ENCODE data around the gene SF3A1. TPM values are rescaled to one million over a fixed set of nuclear protein-coding genes. Genes with fewer than 3 reads are reported as not detected.

The SF3A1 gene
- total and polyA plus RNA-seq, 2 of the 13 experiments (the other 11 are each of a cell fraction or from before 2014, with no cell fraction given), result 10.0 to 22.0 TPM

- TF ChIP-seq ZBTB40 (IDR thresholded peaks at IDR 0.05) (no peak), ZBTB40 (CRISPR knock-in tag; IDR thresholded peaks at IDR 0.05) (no peak)
Observed at GRCh38 chr22:30294830-30295229, 61.9 kb downstream of the SF3A1 start (continued).

- 93% methylated on average over 5 of the region's 9 CpGs for WGBS (ENCODE audit: low lambda C conversion rate)
- Histone ChIP-seq H2AFZ (ENCODE audit: low read length) (no peak overlapping the region), H3K4me3 (replicated peaks in 1 of 3; ENCODE audit: insufficient read depth in 1 of 3, low read depth in 2 of 3, low read length in 3 of 3) (no peak overlapping the region), H3K27me3 (ENCODE audit: control insufficient read depth in 1 of 2, insufficient read depth in 2 of 2, low read length in 2 of 2) (no peaks in the 10 kb centered on the region), H3K4me1 (ENCODE audit: insufficient read depth, low read length) (peaks cover 18% of the 10 kb centered on the region), H3K27ac (ENCODE audit: extremely low read length, insufficient read depth, low read length) (no peak overlapping the region), H3K79me2 (ENCODE audit: insufficient read depth, low read length) (no peaks in the 10 kb centered on the region), H3K4me2 (ENCODE audit: low read depth, low read length) (no peak overlapping the region), H4K20me1 (ENCODE audit: insufficient read depth, low read length) (no peaks in the 10 kb centered on the region), H3K9me3 (ENCODE audit: low read length) (no peaks in the 10 kb centered on the region), H3K36me3 (replicated peaks in 1 of 2; ENCODE audit: control insufficient read depth in 1 of 2, insufficient read depth in 2 of 2, low read length in 2 of 2) (peaks cover 6 to 12% of the 10 kb centered on the region in 2 experiments; a peak in 3 of 5 replicates), H3K9ac (ENCODE audit: insufficient read depth, low read depth, low read length) (no peak overlapping the region)
- CTCF ChIA-PET (ENCODE audit: low intra/inter-chr PET ratio, low total read pairs), result no interaction called here
- in situ Hi-C loops (cut with HindIII; ENCODE audit: extremely low pct_ligation_motif_present, low pct_unique_long_range_greater_than_20kb) (no loop called here), intact Hi-C loops (cut with micrococcal nuclease; ENCODE audit: unreplicated experiment) (no loop called here)
- FAIRE-seq, result no peak
- no peak for ATAC-seq
- POLR2A ChIA-PET, result no interaction called here
- DNase-seq (ENCODE audit: low spot score), result no peak
- no TSS peak for BruUV-seq (replicated peaks)
- no peak for TF ChIP-seq IRF1 (CRISPR knock-in tag; IDR thresholded peaks at IDR 0.05; ENCODE audit: low read depth)
- no peak for TF ChIP-seq ZSCAN30 (CRISPR knock-in tag; IDR thresholded peaks at IDR 0.05)
- TF ChIP-seq ATF1 (CRISPR knock-in tag; IDR thresholded peaks at IDR 0.05), result no peak
- no peak for TF ChIP-seq ZHX1 (CRISPR knock-in tag; IDR thresholded peaks at IDR 0.05; ENCODE audit: low read depth)
- TF ChIP-seq ZNF607 (CRISPR knock-in tag; IDR thresholded peaks at IDR 0.05; ENCODE audit: borderline replicate concordance), result no peak
Observed at GRCh38 chr22:30294066-30294465, 62.6 kb downstream of the SF3A1 start.
